ENCODE measurements around the gene GPD2.

DNA sequence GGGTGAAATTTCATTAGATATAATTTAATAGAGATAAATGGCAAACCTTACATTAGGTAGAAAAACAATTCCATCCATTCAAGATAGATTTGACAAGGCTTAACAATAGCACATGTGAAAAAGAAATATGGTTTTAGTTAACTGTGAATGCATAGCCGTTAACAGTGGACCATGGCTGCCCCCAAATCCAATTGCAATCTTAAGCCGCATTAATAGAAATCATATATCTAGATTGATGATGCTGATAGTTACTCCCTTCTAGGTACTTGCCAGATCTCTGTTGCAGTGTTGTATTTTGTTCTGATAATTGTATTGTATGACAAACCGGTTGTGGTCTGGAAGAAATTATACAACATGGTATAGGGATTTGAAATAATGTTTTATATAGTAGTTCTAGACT, 139.8 kb downstream of the GPD2 start:
- TF ChIP-seq EZH2 (IDR thresholded peaks at IDR 0.05; ENCODE audit: borderline replicate concordance, insufficient read depth, low read length, poor library complexity, severe bottlenecking): no peak
- no peak for TF ChIP-seq POLR2AphosphoS5 (IDR thresholded peaks at IDR 0.05)
